Suppressor macrophage treated with lipopolysaccharide for 4 hours (primary cell): ENCODE measurements around the gene PLCB1.
"Not testable (repeated sequence)": the region's sequence is repeated elsewhere in the genome, so short reads cannot be mapped to it uniquely, and the experiment has no call there.

Source experiments
- DNase-seq: peaks from one replicate; pipeline ENCODE4 v3.0.0-alpha.2; 2020

PLCB1 gene

GRCh38 chr20:8156235-8157079, 24.4 kb downstream of the PLCB1 start:
- DNase-seq, result peak; percentile 50

GRCh38 chr20:8159217-8159616, 27.2 kb downstream of the PLCB1 start:
- DNase-seq, result not testable (repeated sequence)

- peak; percentile 15 for DNase-seq
Measured at GRCh38 chr20:8161264-8162071, 29.4 kb downstream of the PLCB1 start.

- DNase-seq, result no peak
Measured at GRCh38 chr20:8162610-8163009, 30.5 kb downstream of the PLCB1 start.

GRCh38 chr20:8163543-8163942, 31.5 kb downstream of the PLCB1 start:
- DNase-seq, result no peak

GRCh38 chr20:8166730-8167129, 34.7 kb downstream of the PLCB1 start:
- no peak for DNase-seq

- DNase-seq, result no peak
Measured at GRCh38 chr20:8168785-8169288, 36.8 kb downstream of the PLCB1 start.

- DNase-seq, result no peak
Measured at GRCh38 chr20:8170921-8171320, 38.9 kb downstream of the PLCB1 start.

GRCh38 chr20:8172191-8172590, 40.1 kb downstream of the PLCB1 start:
- DNase-seq, result no peak

- no peak for DNase-seq
Measured at GRCh38 chr20:8175741-8176675, 43.9 kb downstream of the PLCB1 start.

- no peak for DNase-seq
Measured at GRCh38 chr20:8183526-8183925, 51.5 kb downstream of the PLCB1 start.

GRCh38 chr20:8187740-8188139, 55.7 kb downstream of the PLCB1 start:
- DNase-seq, result no peak

GRCh38 chr20:8190043-8190880, 58.2 kb downstream of the PLCB1 start:
- no peak for DNase-seq

GRCh38 chr20:8194721-8195120, 62.7 kb downstream of the PLCB1 start:
- DNase-seq, result no peak

GRCh38 chr20:8196096-8196495, 64.0 kb downstream of the PLCB1 start:
- no peak for DNase-seq

- no peak for DNase-seq
Measured at GRCh38 chr20:8200220-8200619, 68.2 kb downstream of the PLCB1 start.

GRCh38 chr20:8203366-8203765, 71.3 kb downstream of the PLCB1 start:
- no peak for DNase-seq

- no peak for DNase-seq
Measured at GRCh38 chr20:8205996-8206395, 73.9 kb downstream of the PLCB1 start.

- no peak for DNase-seq
Measured at GRCh38 chr20:8208226-8208625, 76.2 kb downstream of the PLCB1 start.

GRCh38 chr20:8209061-8209460, 77.0 kb downstream of the PLCB1 start:
- peak; percentile 56 for DNase-seq

- DNase-seq, result no peak
Measured at GRCh38 chr20:8210749-8211148, 78.7 kb downstream of the PLCB1 start.

GRCh38 chr20:8212286-8212685, 80.2 kb downstream of the PLCB1 start:
- peak; percentile 71 for DNase-seq
